ENCODE results near the gene COL23A1. TPM values are rescaled to one million over a fixed set of nuclear protein-coding genes. Genes with fewer than 3 reads are reported as not detected.

The COL23A1 gene
- total and polyA plus RNA-seq, 2 of the 8 experiments (the other 6 are each of a cell fraction or from before 2014, with no cell fraction given), result 3.1 to 4.7 TPM

GRCh38 chr5:178296066-178296465 lies 294.1 kb downstream of the COL23A1 start (continued):
- TF ChIP-seq CHD7 (IDR thresholded peaks at IDR 0.05; ENCODE audit: insufficient replicate concordance, low read length) (no peak), USF2 (IDR thresholded peaks at IDR 0.05; ENCODE audit: low read length) (no peak)

Measured in H1 (cell line).